SKM-1 treated with dmso at 0.1 percent for 144 hours (cell line): ENCODE measurements around the gene UVRAG.

ENCODE experiments used
- DNase-seq: peaks from one replicate; lab custom pipeline; 2025; ENCODE audit not compliant: unreplicated experiment; lab: John Stamatoyannopoulos, UW

The UVRAG gene

DNA sequence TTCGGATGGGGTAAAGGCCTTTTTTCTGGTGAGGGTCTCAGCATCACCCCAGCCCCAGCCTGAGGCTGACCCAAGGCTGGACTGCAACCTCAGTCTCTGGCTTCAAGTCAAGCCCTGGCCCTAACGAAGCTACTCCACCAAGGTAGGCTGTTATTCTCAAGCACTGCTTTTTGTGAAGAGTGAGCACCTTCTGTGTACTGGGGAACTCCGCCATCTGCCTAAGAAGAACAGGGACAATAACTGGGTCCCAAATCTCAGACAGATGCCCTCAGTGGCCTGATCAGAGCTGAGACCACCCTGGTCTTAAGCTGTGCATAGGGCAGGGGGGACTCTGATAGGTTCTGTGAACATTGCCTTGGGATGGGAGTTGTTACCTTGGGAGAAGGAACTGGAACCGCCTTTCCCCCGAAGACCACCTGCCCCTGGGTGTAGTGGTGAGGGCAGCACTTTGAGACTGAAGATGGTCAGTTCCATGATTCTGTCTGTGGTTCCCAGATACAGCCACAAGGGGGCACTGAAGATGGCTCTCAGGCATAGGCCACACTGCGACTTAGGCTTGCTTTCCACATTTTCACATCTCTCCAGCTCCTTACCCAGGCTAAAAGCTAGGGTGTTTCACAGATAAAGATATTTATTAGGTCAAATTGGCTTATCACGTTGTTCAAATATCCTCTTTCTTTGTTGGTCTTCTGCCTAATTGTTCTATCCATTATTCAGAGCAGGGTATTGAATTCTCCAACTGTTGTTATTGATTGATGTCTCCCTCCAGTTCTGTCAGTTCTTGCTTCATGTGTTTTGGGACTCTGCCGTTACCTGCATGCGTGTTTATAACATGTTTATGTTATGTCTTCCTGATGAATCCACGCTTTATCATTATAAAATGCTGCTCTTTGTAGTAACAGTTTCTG, 11.8 kb upstream of the UVRAG start:
- DNase-seq = peak; percentile 58

DNA sequence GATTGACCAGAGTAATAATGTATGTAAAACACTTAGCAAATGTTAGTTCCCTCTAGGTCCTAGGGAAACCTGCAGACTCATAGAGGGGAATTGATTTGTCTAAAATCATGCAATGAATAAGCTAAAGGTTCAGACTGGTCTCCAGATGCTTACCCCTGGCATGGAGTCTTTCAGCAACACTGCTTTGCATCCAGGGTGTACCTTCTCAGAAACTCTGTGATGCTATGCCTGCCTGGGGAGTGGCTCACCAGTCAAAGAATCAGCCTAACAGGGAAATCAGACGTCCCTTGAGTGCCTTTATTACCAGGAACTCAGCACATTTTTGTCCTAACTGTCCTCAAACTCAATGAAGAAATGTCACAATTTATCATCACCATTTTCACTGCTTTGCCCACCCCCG, 5.9 kb upstream of the UVRAG start:
- DNase-seq = no peak

DNA sequence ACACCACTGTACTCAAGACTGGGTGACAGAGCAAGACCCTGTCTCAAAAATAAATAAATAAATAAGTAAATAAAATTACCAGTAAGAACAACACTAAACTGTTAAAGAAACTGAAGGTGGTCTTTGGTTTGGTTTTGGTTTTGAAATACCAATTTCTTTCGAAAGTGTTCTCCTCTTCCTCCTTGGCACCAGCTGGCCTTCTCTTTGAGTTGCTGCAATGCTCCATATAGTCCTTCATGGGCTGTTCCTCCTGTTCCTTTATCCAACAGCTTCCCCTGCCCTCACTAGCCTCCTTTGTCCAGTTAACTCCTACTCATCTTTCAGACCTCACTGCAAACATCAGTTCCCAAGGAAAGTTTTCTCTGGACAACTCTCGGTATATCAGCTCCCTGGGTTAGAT, 5.0 kb upstream of the UVRAG start:
- DNase-seq = no peak

DNA sequence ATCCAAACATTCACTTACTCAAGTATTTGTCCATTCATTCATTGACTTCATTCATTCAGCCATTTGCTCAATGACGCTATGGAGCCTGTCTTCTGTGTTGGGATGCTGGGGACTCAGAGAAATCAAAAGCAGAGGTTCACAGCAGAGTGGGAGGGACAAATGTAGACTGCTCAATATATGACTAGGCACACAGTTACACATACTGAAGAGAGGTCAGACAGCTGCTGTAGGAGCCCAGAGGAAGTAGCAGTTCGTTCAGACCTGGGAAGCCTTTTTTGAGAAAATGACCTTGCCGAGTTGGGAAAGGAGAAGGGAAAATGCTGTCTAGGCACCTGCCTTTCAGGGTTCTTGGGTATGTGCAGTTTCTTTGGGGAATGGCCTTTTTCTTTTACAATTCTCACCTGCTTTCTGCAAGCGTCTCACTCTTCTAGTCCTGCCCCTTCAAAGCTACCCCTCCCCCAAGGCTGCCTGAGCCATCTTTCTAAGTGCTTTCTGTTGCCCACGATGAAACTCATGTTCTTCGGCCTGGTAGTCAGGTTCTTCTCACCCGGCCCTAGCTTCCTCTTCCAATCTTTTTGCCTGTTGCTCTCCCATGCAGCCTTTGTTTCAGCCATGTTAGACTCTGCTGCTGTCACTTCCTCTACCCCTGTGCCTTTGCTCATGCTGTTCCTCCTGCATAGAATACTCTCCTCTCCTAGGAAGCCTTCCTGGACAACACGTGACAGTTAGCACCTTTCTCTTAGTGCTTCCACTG, 4.2 kb upstream of the UVRAG start:
- DNase-seq = peak; percentile 27

DNA sequence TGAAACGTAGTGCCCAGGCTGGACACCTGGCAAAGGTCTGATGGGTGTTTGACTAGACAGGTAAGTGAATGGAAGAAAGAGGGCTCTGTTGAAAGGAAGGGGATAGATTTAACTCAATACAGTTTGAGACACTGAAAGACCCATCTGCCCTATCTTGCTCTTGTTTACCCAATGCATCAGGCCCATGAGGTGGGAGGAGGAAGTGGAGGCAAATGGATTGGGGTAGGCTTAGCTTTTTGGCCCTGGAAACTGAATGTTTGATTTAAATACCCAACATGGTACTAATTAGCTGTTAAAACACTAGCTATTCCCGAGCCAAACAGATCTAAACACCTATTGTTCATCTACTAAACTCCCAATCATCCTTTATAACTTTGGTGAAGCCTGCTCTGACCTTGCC, 3.5 kb upstream of the UVRAG start:
- DNase-seq = no peak

DNA sequence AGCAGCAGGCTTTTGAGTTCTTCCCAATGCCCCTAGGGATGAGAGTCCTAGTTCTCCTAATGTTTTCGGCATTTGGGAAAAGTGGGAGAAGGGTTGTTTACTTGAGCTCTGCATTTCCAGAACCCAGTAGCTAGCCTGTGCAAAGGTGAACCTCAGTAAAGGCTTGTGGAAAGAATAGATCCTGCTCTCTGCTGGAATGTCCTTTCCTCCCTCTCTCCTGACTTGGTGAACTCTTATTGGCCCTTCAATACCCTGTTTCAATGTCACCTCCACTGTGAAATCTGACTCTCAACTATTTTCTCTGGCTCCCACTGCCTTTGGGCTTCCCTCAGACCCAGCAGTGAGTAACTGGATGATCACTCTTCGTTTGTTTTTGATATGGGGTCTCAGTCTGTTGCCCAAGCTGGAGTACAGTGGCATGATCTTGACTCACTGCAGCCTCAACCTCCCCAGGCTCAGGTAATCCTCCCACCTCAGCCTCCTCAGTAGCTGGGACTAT, 2.4 kb upstream of the UVRAG start:
- DNase-seq = no peak

DNA sequence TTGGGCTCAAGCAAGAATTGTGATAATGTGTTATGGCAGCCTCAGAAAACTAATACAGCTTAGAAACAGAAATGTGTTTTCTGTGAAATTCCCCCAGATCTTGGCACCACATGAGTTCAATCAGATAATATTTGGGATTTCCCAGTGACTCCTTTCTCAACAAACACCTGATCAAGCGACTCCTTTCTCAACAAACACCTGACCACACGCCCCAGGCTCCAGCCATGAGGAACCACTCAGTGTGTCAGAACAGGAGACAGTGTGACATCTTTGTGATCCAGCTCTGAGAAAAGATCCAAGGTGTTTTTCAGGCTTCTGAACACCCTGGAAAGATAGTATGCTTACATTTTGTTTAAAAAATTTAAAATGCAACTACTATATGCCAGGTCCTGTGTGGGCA, 1.9 kb upstream of the UVRAG start:
- no peak for DNase-seq

DNA sequence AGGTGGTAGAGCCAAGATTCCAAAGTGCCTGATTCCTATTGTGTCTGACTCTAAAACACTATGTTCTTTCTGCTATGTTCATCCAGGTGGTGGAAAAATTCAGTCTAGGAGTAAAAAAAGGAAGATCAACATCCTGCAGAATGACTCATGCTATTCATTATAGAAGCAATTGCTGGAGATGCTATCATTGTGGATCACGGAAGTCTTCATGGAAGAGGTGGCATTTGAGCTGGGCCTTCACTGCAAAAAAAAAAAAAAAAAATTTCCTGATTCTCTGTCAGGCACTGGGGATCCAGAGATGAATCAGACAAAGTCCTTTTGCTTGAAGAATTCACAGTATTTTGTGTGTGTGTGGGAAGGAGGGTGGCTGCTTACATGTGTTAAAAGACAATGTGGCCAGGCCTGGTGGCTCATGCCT, 1.4 kb upstream of the UVRAG start:
- DNase-seq = no peak

DNA sequence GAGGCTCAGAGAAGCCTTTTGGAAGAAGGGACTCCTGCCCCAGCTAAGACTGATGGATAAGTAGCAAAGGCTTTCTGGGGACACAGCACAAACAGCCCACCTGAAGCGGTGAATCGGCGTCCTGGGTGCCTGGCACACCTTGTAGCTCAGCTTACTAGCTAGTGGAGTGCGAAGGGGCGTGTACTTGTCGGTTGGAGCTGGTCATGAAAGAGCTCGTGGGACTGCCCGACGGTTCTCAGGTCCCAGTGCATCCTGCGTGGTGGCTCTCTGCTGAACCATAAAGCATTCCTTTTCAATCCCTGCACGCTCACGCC, 690 bp upstream of the UVRAG start:
- DNase-seq = no peak

DNA sequence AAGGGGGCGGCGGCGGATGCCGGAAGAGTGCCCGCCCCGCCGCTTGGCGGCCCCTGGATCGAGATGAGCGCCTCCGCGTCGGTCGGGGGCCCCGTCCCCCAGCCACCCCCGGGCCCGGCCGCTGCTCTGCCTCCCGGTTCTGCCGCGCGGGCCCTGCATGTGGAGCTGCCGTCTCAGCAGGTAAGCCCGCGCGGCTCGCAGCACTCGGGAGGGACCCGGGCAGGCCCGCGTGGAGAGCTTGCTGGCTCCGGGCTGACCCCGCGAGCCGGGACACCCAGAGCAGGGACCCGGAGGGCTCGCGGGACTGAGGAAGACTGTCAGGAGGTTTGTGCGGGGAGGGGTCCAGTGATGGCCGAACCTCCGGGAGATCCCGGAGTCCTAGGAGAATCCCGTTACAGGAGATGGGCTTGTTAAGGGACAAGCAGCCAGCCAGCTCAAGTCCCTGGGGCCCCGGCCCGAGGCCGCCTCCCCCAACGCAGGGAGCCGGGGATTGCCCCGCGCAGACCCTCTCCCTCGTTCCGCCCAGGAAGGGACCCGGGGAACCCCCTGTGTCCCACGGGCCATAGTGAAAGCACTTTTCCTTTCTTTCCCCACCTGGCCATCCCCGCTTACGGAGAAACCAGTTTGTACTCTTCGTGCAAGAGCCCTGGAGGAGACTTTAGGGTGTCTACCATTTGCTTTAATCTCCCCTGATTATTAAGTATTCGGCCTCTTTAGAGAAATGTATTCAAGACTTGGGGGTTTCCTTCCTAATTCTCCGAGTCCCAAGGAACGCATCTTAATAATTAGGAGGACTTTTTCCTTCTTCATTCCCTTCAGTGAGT, 547 bp downstream of the UVRAG start:
- no peak for DNase-seq

DNA sequence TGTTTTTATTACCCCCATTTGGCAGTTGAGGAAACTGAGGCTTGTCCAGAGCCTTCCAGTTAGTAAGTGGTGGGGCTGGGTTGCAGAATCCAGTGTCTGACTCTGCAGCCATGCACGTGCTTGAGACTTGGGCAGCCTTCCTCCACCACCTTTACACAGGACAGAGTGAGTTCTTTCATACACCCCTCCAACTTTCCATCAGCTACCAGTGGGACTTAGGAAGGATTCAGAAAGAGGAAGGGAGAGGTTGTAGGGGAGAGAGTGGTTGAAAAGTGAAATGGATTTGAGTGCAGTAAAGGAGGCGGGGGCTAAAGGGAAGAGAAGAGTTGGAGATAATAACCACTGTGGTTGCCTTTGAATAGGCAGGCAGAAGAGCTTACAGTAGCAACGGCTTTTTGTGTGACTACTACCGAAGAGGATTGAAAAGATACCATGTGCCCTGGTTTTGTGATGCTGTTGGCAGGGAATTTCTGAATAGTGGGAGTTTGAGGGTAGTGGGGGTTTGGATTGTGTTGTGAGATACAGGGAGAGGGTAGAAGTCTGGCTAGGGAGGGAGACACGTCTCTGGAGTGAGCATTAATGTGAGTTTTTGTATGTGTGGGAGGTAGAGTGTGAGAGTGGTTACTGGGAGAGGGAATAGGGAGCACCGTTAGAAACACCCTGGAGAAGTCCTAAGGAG, 1.7 kb downstream of the UVRAG start:
- peak; percentile 27 for DNase-seq

DNA sequence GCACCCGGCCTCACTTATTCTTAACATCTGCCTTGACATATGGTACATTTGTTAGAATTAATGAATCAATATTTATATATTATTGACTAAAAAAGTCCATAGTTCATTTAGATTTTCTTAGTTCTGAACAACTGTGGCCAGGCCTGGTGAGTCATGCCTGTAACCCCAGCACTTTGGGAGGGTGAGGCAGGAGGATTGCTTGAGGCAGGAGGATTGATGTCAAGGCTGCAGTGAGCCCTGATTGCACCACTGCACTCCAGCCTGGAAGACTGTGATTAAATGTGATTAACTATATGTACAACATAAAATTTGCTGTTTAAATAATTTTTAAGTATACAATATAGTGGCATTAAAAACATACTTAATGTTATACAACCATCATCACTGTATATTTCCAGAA, 5.6 kb downstream of the UVRAG start:
- no peak for DNase-seq

DNA sequence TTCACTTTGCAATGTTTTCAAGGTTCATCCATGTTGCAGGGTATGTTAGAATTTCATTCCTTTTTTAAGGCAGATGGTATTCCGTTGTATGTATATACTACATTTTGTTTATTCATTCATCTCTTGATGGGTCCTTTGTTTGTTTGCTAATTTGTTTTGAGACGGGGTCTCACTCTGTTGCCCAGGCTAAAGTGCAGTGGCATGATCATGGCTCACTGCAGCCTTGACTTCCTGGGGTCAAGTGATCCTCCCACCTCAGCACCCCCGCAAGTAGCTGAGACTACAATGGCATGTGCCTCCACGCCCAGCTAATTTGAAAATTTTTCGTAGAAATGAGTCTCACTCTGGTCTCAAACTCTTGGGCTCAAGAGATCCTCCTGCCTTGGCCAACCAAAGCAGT, 6.2 kb downstream of the UVRAG start:
- no peak for DNase-seq

DNA sequence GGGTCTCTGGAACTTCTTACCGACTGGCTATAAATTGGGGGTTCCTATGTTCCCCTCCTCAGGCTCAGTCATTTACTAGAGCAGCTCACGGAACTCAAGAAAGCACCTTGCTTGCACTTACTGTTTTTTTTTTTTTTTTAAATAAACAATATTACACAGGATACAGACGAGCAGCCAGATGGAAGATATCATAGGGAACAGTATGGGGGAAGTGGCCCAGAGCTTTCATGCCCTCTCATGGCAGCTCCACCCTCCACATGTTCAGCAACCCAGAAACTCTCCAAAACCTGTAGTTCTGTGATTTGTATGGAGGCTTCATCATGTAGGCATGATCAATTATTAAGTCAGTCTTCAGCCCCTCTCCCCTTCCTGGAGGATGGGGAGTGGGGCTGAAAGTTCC, 7.5 kb downstream of the UVRAG start:
- no peak for DNase-seq

DNA sequence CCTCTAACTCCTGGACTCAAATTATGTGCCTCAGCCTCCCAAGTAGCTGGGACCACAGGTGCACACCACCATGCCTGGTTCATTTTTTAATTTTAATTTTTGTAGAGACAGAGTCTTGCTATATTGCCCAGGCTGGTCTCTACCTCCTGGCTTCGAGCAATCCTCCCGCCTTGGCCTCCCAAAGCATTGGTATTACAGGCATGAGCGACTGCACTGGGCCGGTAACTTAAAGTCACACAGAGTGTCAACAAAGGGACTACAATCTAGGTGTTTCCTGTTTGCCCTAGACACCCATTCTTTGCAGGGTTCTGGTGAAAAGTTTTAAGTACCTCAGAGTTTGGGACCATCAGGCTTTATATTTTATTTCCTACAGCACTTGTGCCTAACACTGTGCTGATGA, 8.4 kb downstream of the UVRAG start:
- no peak for DNase-seq

DNA sequence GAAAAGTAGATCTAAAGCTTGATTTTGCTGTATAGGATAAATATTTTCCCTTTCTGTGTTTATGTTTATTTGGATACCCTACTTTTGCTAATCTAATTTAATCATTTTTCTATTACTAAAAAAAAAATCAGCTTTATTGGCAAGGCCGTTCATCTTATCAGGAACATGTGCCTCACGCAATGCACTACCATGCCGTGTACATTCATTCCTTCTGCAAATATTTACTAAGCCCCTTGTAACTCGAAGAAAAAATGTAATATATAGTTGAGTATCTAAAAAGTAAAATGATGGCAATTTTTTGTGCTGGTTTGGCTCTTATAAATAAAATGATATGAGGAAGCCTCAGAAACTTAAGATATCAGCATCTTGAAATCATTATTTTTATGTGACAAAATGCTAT, 8.9 kb downstream of the UVRAG start:
- no peak for DNase-seq

DNA sequence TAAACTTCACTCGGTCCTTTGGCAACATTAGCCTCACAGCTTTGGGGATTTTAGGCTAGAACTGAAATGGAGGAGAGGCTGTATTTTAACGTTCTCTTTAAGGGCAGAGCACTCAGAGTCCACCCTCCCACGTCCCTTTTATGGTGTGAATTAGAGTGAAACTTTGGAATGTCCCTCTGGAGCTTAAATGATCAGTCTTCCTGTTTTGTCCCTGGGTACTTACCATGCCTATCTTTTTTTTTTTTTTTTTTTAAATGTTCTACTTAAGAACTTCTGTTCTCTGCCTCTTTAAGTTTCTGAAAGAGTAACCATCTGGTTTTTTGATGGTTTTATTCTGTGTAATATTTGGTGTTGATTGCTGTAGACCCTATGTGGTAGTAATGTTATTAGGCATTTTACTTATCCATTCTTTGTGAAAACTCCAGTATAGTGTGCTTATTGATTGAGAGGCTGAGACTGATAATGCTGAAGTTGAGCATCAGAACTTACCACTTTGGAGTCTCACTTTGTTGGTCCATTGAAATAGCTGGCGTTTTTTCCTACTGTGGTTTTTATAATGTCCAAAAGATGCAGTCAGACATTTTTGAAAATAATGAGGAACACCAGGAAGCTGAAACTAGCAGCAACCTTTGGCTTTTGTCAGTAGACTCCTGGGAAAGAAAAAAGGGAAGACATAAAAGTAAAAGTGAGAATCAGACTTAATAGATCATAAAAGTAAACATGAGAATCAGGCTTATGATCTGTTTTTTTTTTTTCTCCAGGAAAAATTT, 11.6 kb downstream of the UVRAG start:
- no peak for DNase-seq

DNA sequence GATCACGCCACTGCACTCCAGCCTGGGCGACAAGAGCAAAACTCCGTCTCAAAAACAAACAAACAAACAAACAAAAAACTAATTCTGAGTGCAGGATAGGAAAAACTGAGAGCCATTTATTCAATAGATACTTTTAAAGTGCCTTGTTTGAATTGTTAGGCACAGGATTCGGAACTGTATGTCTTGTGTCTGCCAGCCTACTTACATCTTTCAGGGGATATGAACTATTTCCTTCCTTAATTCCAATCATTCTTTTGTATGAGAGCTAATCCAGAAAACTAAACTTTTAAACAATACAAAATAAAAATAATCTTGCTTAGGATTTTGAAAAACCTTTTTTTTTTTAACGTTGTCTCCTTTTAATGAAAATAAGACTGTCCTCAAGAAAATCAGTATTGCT, 12.6 kb downstream of the UVRAG start:
- no peak for DNase-seq

DNA sequence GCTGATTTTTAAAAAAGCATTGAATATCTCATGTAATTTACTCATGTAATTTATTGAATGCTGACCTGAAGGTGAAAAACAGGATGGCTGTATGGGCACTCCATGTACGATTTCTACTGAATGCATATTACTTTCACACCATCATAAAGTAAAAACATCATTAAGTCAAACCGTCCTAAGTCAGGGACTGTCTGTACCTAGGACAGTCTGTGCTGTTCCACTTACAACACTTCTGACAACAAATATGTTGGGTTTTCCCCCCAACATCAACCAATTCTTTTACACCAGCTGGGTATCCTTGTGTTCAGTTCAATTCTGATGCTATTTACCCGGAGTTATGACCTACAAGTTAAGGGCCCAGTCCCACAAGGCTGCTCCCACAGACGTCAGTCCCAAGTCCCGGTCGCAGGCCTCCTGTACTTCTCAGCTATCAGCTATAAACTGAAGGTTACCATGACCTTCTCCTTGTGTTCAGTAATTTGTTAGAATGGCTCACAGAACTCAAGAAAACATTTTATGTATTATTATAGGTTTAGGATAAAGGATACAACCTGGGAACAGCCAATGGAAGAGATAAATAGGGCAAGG, 17.0 kb downstream of the UVRAG start:
- no peak for DNase-seq

DNA sequence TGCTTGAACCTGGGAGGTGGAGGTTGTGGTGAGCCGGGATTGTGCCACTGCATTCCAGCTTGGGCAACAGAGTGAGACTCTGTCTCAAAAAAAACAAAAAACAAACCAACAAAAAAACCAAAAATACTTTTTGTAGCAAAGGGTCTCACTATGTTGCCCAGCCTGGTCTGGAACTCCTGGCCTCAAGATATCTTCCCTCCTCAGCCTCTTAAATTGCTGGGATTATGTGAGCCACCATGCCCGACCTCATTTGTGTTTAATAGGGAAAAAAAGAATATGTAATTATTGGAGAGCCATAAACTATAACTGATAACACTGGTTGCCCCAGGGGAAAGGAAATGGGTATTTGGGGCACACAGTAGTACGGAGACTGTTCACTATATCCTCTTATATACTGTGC, 19.7 kb downstream of the UVRAG start:
- no peak for DNase-seq
